Measurements from ENCODE around the gene ZNF217.
"Not testable (repeated sequence)": the region's sequence is repeated elsewhere in the genome, so short reads cannot be mapped to it uniquely, and the experiment has no call there.

ZNF217 gene

GRCh38 chr20:53629436-53629835 is 35.8 kb upstream of the ZNF217 start:
- Histone ChIP-seq H3K27me3 (replicated peaks; ENCODE audit: control insufficient read depth, insufficient read depth, low read length, poor library complexity, severe bottlenecking) (no peaks in the 10 kb centered on the region), H3K27ac (ENCODE audit: insufficient read depth, low read length, poor library complexity, severe bottlenecking) (no peak overlapping the region), H3K4me1 (ENCODE audit: control insufficient read depth, insufficient read depth, low read length, poor library complexity, severe bottlenecking) (no peaks in the 10 kb centered on the region), H3K4me3 (ENCODE audit: insufficient read depth, low read depth, low read length, poor library complexity, severe bottlenecking) (no peak overlapping the region), H3K9me3 (ENCODE audit: control insufficient read depth, low read length) (no peaks in the 10 kb centered on the region), H3K36me3 (ENCODE audit: control insufficient read depth, insufficient read depth, low read length) (no peaks in the 10 kb centered on the region)
- DNase-seq = no peak

DNA sequence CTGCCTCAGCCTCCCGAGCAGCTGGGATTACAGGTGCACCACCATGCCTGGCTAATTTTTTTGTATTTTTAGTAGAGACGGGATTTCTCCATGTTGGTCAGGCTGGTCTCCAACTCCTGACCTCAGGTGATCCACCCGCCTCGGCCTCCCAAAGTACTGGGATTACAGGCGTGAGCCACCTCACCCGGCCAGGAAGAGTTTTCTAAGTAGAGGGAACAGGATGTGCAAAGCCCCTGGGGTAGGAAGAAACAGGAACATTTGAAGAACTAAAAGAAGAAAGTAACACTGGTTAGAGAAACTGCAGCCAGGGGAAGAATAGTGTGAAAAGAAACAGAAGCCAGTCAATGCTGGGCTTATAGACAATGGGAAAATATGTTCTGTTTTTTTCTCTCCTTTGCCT is 35.1 kb upstream of the ZNF217 start:
- not testable (repeated sequence) for H3K9me3 ChIP-seq (ENCODE audit: control insufficient read depth, low read length); H3K4me1 ChIP-seq (ENCODE audit: control insufficient read depth, insufficient read depth, low read length, poor library complexity, severe bottlenecking); H3K27me3 ChIP-seq (replicated peaks; ENCODE audit: control insufficient read depth, insufficient read depth, low read length, poor library complexity, severe bottlenecking); H3K4me3 ChIP-seq (ENCODE audit: insufficient read depth, low read depth, low read length, poor library complexity, severe bottlenecking); H3K27ac ChIP-seq (ENCODE audit: insufficient read depth, low read length, poor library complexity, severe bottlenecking); H3K36me3 ChIP-seq (ENCODE audit: control insufficient read depth, insufficient read depth, low read length); DNase-seq

- no peak overlapping the region for H3K4me3 ChIP-seq (ENCODE audit: insufficient read depth, low read depth, low read length, poor library complexity, severe bottlenecking)
- H3K36me3 ChIP-seq (ENCODE audit: control insufficient read depth, insufficient read depth, low read length) = no peaks in the 10 kb centered on the region
- H3K9me3 ChIP-seq (ENCODE audit: control insufficient read depth, low read length) = no peaks in the 10 kb centered on the region
- DNase-seq = no peak
- no peaks in the 10 kb centered on the region for H3K27me3 ChIP-seq (replicated peaks; ENCODE audit: control insufficient read depth, insufficient read depth, low read length, poor library complexity, severe bottlenecking)
- no peak overlapping the region for H3K27ac ChIP-seq (ENCODE audit: insufficient read depth, low read length, poor library complexity, severe bottlenecking)
- peaks cover 6% of the 10 kb centered on the region for H3K4me1 ChIP-seq (ENCODE audit: control insufficient read depth, insufficient read depth, low read length, poor library complexity, severe bottlenecking)
Observed at GRCh38 chr20:53628076-53628475, 34.4 kb upstream of the ZNF217 start.

DNA sequence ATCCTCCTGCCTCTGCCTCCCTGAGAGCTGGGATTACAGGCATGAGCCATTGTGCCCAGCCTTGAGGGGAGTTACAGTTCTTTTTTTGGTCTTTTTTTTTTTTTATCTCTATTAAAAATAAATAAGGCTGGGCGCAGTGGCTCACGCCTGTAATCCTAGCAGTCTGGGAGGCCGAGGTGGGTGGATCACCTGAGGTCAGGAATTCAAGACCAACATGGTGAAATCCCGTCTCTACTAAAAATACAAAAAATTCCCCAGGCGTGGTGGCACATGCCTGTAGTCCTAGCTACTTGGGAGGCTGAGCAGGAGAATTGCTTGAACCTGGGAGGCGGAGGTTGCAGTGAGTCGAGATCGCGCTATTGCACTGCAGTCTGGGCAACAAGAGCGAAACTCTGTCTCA is 33.4 kb upstream of the ZNF217 start:
- H3K4me1 ChIP-seq (ENCODE audit: control insufficient read depth, insufficient read depth, low read length, poor library complexity, severe bottlenecking) = peaks cover 16% of the 10 kb centered on the region
- H3K4me3 ChIP-seq (ENCODE audit: insufficient read depth, low read depth, low read length, poor library complexity, severe bottlenecking); DNase-seq; H3K36me3 ChIP-seq (ENCODE audit: control insufficient read depth, insufficient read depth, low read length); H3K27me3 ChIP-seq (replicated peaks; ENCODE audit: control insufficient read depth, insufficient read depth, low read length, poor library complexity, severe bottlenecking); H3K9me3 ChIP-seq (ENCODE audit: control insufficient read depth, low read length); H3K27ac ChIP-seq (ENCODE audit: insufficient read depth, low read length, poor library complexity, severe bottlenecking): not testable (repeated sequence)

DNA sequence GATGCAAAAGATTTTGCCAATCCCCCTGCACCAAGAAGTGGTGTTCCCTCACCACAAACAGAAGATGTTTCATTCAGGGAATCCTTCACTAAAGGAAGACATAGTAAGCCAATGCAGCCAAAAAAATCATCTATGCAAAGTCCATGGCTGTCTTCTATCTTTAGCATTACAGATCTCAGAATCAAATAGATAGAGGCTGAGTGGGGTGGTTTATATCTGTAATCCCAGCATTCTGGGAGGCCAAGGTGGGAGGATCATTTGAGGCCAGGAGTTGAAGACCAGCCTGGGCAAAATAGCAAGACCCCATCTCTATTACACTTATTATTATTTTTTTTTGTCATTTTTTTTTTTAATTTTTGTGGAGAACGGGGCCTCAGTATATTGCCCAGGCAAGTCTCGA is 32.9 kb upstream of the ZNF217 start:
- no peaks in the 10 kb centered on the region for H3K9me3 ChIP-seq (ENCODE audit: control insufficient read depth, low read length)
- H3K27me3 ChIP-seq (replicated peaks; ENCODE audit: control insufficient read depth, insufficient read depth, low read length, poor library complexity, severe bottlenecking) = no peaks in the 10 kb centered on the region
- no peak overlapping the region for H3K4me3 ChIP-seq (ENCODE audit: insufficient read depth, low read depth, low read length, poor library complexity, severe bottlenecking)
- H3K27ac ChIP-seq (ENCODE audit: insufficient read depth, low read length, poor library complexity, severe bottlenecking) = no peak overlapping the region
- H3K36me3 ChIP-seq (ENCODE audit: control insufficient read depth, insufficient read depth, low read length) = no peaks in the 10 kb centered on the region
- H3K4me1 ChIP-seq (ENCODE audit: control insufficient read depth, insufficient read depth, low read length, poor library complexity, severe bottlenecking) = peaks cover 20% of the 10 kb centered on the region
- no peak for DNase-seq

- H3K4me1 ChIP-seq (ENCODE audit: control insufficient read depth, insufficient read depth, low read length, poor library complexity, severe bottlenecking) = peaks cover 28% of the 10 kb centered on the region
- DNase-seq = no peak
- no peak overlapping the region for H3K4me3 ChIP-seq (ENCODE audit: insufficient read depth, low read depth, low read length, poor library complexity, severe bottlenecking)
- no peaks in the 10 kb centered on the region for H3K27me3 ChIP-seq (replicated peaks; ENCODE audit: control insufficient read depth, insufficient read depth, low read length, poor library complexity, severe bottlenecking)
- H3K27ac ChIP-seq (ENCODE audit: insufficient read depth, low read length, poor library complexity, severe bottlenecking) = no peak overlapping the region
- H3K36me3 ChIP-seq (ENCODE audit: control insufficient read depth, insufficient read depth, low read length) = no peaks in the 10 kb centered on the region
- H3K9me3 ChIP-seq (ENCODE audit: control insufficient read depth, low read length) = no peaks in the 10 kb centered on the region
Observed at GRCh38 chr20:53625311-53626129, 31.9 kb upstream of the ZNF217 start.

DNA sequence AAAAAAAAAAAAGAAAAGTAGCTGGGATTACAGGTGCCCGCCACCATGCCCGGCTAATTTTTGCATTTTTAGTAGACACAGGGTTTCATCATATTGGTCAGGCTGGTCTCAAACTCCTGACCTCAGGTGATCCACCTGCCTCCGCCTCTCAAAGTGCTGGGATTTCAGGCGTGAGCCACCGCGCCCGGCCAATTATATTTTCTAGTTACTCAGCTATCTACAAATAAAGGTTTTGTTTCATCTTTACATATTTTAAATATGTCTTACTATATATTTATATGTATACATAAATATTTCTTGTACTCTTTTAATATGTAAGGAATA is 31.2 kb upstream of the ZNF217 start:
- H3K4me3 ChIP-seq (ENCODE audit: insufficient read depth, low read depth, low read length, poor library complexity, severe bottlenecking); H3K36me3 ChIP-seq (ENCODE audit: control insufficient read depth, insufficient read depth, low read length); DNase-seq; H3K27me3 ChIP-seq (replicated peaks; ENCODE audit: control insufficient read depth, insufficient read depth, low read length, poor library complexity, severe bottlenecking); H3K27ac ChIP-seq (ENCODE audit: insufficient read depth, low read length, poor library complexity, severe bottlenecking); H3K9me3 ChIP-seq (ENCODE audit: control insufficient read depth, low read length): not testable (repeated sequence)
- peaks cover 28% of the 10 kb centered on the region for H3K4me1 ChIP-seq (ENCODE audit: control insufficient read depth, insufficient read depth, low read length, poor library complexity, severe bottlenecking)

DNA sequence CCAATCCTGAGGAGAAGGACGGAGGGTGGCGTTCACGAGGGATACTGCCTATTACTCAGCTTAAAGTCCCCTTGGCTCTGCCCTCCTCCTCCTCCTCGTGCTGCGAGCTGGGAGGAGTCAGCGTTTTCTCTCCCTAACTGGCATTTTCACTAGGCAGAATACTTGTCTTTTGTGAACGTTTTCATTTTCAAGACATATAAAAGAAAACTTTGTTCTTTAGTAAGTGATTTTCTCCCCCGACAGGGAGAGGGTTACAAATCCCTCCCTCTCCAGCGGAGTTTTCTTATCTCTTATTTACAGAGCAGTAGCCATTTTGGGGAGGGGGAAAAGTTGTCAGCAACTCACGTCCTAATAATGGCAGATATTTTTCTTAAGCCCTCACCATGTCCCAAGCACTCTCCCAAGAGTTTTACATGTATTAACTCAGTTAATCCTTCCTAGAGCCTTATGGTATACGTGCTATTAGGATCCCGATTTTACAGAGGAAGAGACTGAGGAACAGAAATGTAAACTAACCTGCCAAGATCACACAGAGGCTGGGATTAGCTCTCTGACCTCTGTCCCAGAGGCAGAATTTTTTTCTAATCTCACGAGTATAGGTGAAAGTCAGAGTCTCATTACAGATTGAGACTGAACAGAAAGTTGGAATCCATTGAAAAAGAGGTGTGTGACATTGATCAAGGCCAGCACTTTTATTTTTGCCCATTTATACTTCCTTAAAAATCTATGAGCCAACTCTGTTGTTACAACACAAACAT is 30.0 kb upstream of the ZNF217 start:
- DNase-seq = no peak
- H3K4me3 ChIP-seq (ENCODE audit: insufficient read depth, low read depth, low read length, poor library complexity, severe bottlenecking) = peak overlapping the region; percentile 61
- no peaks in the 10 kb centered on the region for H3K27me3 ChIP-seq (replicated peaks; ENCODE audit: control insufficient read depth, insufficient read depth, low read length, poor library complexity, severe bottlenecking)
- no peaks in the 10 kb centered on the region for H3K9me3 ChIP-seq (ENCODE audit: control insufficient read depth, low read length)
- H3K36me3 ChIP-seq (ENCODE audit: control insufficient read depth, insufficient read depth, low read length) = no peaks in the 10 kb centered on the region
- H3K27ac ChIP-seq (ENCODE audit: insufficient read depth, low read length, poor library complexity, severe bottlenecking) = peak overlapping the region; percentile 54
- peaks cover 28% of the 10 kb centered on the region for H3K4me1 ChIP-seq (ENCODE audit: control insufficient read depth, insufficient read depth, low read length, poor library complexity, severe bottlenecking)

GRCh38 chr20:53623134-53623453 is 29.5 kb upstream of the ZNF217 start:
- Histone ChIP-seq H3K27ac (ENCODE audit: insufficient read depth, low read length, poor library complexity, severe bottlenecking) (peak overlapping the region; percentile 54), H3K9me3 (ENCODE audit: control insufficient read depth, low read length) (no peaks in the 10 kb centered on the region), H3K36me3 (ENCODE audit: control insufficient read depth, insufficient read depth, low read length) (no peaks in the 10 kb centered on the region), H3K4me1 (ENCODE audit: control insufficient read depth, insufficient read depth, low read length, poor library complexity, severe bottlenecking) (peaks cover 28% of the 10 kb centered on the region), H3K27me3 (replicated peaks; ENCODE audit: control insufficient read depth, insufficient read depth, low read length, poor library complexity, severe bottlenecking) (no peaks in the 10 kb centered on the region), H3K4me3 (ENCODE audit: insufficient read depth, low read depth, low read length, poor library complexity, severe bottlenecking) (peak overlapping the region; percentile 61)
- DNase-seq = no peak

- no peak for DNase-seq
- H3K27me3 ChIP-seq (replicated peaks; ENCODE audit: control insufficient read depth, insufficient read depth, low read length, poor library complexity, severe bottlenecking) = no peaks in the 10 kb centered on the region
- H3K4me3 ChIP-seq (ENCODE audit: insufficient read depth, low read depth, low read length, poor library complexity, severe bottlenecking) = no peak overlapping the region
- peak overlapping the region; percentile 54 for H3K27ac ChIP-seq (ENCODE audit: insufficient read depth, low read length, poor library complexity, severe bottlenecking)
- no peaks in the 10 kb centered on the region for H3K36me3 ChIP-seq (ENCODE audit: control insufficient read depth, insufficient read depth, low read length)
- H3K9me3 ChIP-seq (ENCODE audit: control insufficient read depth, low read length) = no peaks in the 10 kb centered on the region
- peaks cover 28% of the 10 kb centered on the region for H3K4me1 ChIP-seq (ENCODE audit: control insufficient read depth, insufficient read depth, low read length, poor library complexity, severe bottlenecking)
Observed at GRCh38 chr20:53622247-53623133, 28.9 kb upstream of the ZNF217 start.

Measured in effector memory CD4-positive, alpha-beta T cell (primary cell).